Measurements from ENCODE around the gene WFDC1.

GRCh38 chr16:84378099-84378498 lies 83.4 kb downstream of the WFDC1 start:
- TF ChIP-seq CTCF (IDR thresholded peaks at IDR 0.05) (no peak), ZFX (IDR thresholded peaks at IDR 0.05; ENCODE audit: borderline replicate concordance) (no peak)
